ENCODE results near the gene SEMA6A. TPM values are rescaled to one million over a fixed set of nuclear protein-coding genes. Genes with fewer than 3 reads are reported as not detected.

Gene SEMA6A
- total RNA-seq, 2 experiments from 2014 or later, result not detected

DNA sequence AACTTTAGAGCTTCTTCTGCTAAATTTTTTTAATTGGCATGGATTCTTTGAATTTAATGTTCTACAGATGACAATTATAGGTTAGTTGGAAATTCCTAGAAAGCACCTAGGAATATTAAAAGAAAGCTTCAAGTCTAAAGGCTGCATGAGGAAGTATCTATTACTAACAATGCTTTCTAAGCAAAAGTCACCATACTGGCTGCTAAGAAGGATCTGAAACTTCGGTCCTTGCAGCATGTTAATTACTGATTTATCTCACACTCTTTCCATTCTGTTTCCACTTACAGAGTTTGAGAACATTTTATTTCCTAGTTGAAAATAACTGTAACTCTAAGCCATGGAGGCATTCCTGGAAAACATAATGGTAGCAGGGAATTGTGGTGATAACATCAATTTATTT is 8.4 kb downstream of the SEMA6A start:
- intact Hi-C loops (cut with micrococcal nuclease; ENCODE audit: unreplicated experiment), result no loop called here
- DNase-seq (ENCODE audit: low spot score), result no peak
- ChIA-PET POLR2A (interaction anchor here (0.5 to 0.6 kb wide), 2 partner anchors 323 to 1422 kb away, joined by 3 read pairs; no protein-coding TSS in a partner anchor), CTCF (ENCODE audit: unreplicated experiment) (no interaction called here)
- no peak overlapping the region for H3K4me3 ChIP-seq (ENCODE audit: low read depth, low read length, poor library complexity, severe bottlenecking)
- H4K20me1 ChIP-seq (ENCODE audit: insufficient read depth, low read length), result no peaks in the 10 kb centered on the region
- no peaks in the 10 kb centered on the region for H3K4me1 ChIP-seq (ENCODE audit: insufficient read depth, low read length, poor library complexity, severe bottlenecking)
- TF ChIP-seq, protein P1, sequence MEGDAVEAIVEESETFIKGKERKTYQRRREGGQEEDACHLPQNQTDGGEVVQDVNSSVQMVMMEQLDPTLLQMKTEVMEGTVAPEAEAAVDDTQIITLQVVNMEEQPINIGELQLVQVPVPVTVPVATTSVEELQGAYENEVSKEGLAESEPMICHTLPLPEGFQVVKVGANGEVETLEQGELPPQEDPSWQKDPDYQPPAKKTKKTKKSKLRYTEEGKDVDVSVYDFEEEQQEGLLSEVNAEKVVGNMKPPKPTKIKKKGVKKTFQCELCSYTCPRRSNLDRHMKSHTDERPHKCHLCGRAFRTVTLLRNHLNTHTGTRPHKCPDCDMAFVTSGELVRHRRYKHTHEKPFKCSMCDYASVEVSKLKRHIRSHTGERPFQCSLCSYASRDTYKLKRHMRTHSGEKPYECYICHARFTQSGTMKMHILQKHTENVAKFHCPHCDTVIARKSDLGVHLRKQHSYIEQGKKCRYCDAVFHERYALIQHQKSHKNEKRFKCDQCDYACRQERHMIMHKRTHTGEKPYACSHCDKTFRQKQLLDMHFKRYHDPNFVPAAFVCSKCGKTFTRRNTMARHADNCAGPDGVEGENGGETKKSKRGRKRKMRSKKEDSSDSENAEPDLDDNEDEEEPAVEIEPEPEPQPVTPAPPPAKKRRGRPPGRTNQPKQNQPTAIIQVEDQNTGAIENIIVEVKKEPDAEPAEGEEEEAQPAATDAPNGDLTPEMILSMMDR (conservative IDR thresholded peaks at IDR 0.05; ENCODE audit: low read length), result no peak
- no peak for TF ChIP-seq EZH2phosphoT487 (IDR thresholded peaks at IDR 0.05; ENCODE audit: borderline replicate concordance, low read depth, low read length)
- H3K36me3 ChIP-seq (ENCODE audit: insufficient read depth, low read length), result no peaks in the 10 kb centered on the region
- no peaks in the 10 kb centered on the region for H3K9me2 ChIP-seq (ENCODE audit: insufficient read depth, low read length)
- no peaks in the 10 kb centered on the region for H3K9me3 ChIP-seq (ENCODE audit: low read length)
- no peak overlapping the region for H3K4me2 ChIP-seq (ENCODE audit: low read length)
- no peak overlapping the region for H3K27ac ChIP-seq (ENCODE audit: low read depth, low read length, poor library complexity, severe bottlenecking)
- no peaks in the 10 kb centered on the region for H3K79me2 ChIP-seq (ENCODE audit: insufficient read depth, low read depth, low read length)
- H2AFZ ChIP-seq (ENCODE audit: low read length), result no peak overlapping the region
- BruUV-seq (replicated peaks), result no TSS peak

DNA sequence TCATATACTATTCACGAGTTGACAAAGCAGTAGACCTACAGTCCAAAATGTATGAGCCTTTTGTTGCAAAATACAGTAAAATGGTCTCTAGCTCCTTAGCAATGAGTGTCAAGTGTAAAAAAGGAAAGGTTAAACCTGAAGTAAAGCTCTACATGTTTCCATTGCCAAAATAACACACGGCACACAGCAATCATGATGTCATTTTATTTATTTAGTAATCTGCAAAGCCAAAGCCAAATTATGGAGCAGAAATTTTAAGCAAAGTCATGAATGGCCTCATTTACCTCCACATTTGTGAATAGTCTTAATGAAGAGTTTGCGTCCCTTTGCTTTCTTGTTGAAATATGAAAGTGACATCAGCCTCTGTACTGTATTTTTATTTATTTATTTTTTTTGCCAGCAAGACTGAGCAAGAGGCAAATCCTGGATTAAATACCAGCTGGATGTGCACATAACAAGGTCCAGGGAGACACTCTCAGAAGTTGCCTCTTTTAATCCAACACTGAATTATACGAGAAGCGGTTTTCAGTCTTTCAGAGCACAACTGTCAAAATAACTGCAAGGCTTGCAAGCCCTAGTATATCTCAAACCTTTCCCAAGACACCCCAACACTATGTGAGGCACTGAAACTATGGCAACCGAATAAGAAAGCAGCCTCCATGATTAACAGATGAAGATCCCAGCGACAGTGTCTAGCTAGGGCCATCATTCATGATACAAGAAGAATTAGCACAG is 9.7 kb downstream of the SEMA6A start:
- no peak overlapping the region for H3K4me2 ChIP-seq (ENCODE audit: low read length)
- H3K9me3 ChIP-seq (ENCODE audit: low read length), result no peaks in the 10 kb centered on the region
- no peaks in the 10 kb centered on the region for H3K4me1 ChIP-seq (ENCODE audit: insufficient read depth, low read length, poor library complexity, severe bottlenecking)
- no peak overlapping the region for H3K27ac ChIP-seq (ENCODE audit: low read depth, low read length, poor library complexity, severe bottlenecking)
- H3K4me3 ChIP-seq (ENCODE audit: low read depth, low read length, poor library complexity, severe bottlenecking), result no peak overlapping the region
- TF ChIP-seq, protein P1 (conservative IDR thresholded peaks at IDR 0.05; ENCODE audit: low read length), result no peak
- no peak for TF ChIP-seq EZH2phosphoT487 (IDR thresholded peaks at IDR 0.05; ENCODE audit: borderline replicate concordance, low read depth, low read length)
- CTCF ChIA-PET (ENCODE audit: unreplicated experiment), result no interaction called here
- no peaks in the 10 kb centered on the region for H3K36me3 ChIP-seq (ENCODE audit: insufficient read depth, low read length)
- no peaks in the 10 kb centered on the region for H3K9me2 ChIP-seq (ENCODE audit: insufficient read depth, low read length)
- POLR2A ChIA-PET, result no interaction called here
- intact Hi-C loops (cut with micrococcal nuclease; ENCODE audit: unreplicated experiment), result no loop called here
- BruUV-seq (replicated peaks), result no TSS peak
- H2AFZ ChIP-seq (ENCODE audit: low read length), result no peak overlapping the region
- no peaks in the 10 kb centered on the region for H4K20me1 ChIP-seq (ENCODE audit: insufficient read depth, low read length)
- no peaks in the 10 kb centered on the region for H3K79me2 ChIP-seq (ENCODE audit: insufficient read depth, low read depth, low read length)
- DNase-seq (ENCODE audit: low spot score), result no peak

DNA sequence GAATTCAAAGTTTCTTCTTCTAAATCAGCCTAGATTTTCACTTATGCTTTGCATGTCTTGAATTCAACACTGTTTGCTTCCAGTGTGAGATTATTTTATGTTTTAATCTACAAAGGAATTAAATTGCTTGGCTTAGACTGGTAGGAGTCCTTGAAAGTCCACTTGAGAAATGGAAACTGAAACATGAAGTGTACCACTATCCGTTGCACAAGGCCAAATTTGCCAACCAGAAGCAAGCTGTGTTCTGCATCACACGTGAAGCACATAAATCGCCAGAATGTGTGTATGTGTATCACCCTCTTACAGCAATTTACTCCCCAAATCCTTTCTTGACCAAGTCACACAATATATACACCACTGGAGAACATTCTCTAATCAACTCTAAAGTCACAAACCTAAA is 10.3 kb downstream of the SEMA6A start:
- Histone ChIP-seq H3K36me3 (ENCODE audit: insufficient read depth, low read length) (no peaks in the 10 kb centered on the region), H3K4me3 (ENCODE audit: low read depth, low read length, poor library complexity, severe bottlenecking) (no peak overlapping the region), H4K20me1 (ENCODE audit: insufficient read depth, low read length) (no peaks in the 10 kb centered on the region), H3K4me1 (ENCODE audit: insufficient read depth, low read length, poor library complexity, severe bottlenecking) (no peaks in the 10 kb centered on the region), H2AFZ (ENCODE audit: low read length) (no peak overlapping the region), H3K4me2 (ENCODE audit: low read length) (no peak overlapping the region), H3K79me2 (ENCODE audit: insufficient read depth, low read depth, low read length) (no peaks in the 10 kb centered on the region), H3K9me2 (ENCODE audit: insufficient read depth, low read length) (no peaks in the 10 kb centered on the region), H3K9me3 (ENCODE audit: low read length) (no peaks in the 10 kb centered on the region), H3K27ac (ENCODE audit: low read depth, low read length, poor library complexity, severe bottlenecking) (no peak overlapping the region)
- no peak for DNase-seq (ENCODE audit: low spot score)
- TF ChIP-seq, protein P1 (conservative IDR thresholded peaks at IDR 0.05; ENCODE audit: low read length), result no peak
- TF ChIP-seq EZH2phosphoT487 (IDR thresholded peaks at IDR 0.05; ENCODE audit: borderline replicate concordance, low read depth, low read length), result no peak
- intact Hi-C loops (cut with micrococcal nuclease; ENCODE audit: unreplicated experiment), result no loop called here
- no TSS peak for BruUV-seq (replicated peaks)
- POLR2A ChIA-PET, result no interaction called here
- CTCF ChIA-PET (ENCODE audit: unreplicated experiment), result no interaction called here
